LHCN-M2 (cell line): ENCODE measurements around the gene NRGN. TPM values are rescaled to one million over a fixed set of nuclear protein-coding genes. Genes with fewer than 3 reads are reported as not detected.

Experiments used
- DNase-seq: peaks from one replicate; pipeline ENCODE4 v3.0.0-alpha.2; 2012; ENCODE audit warnings: low read depth
- polyA plus RNA-seq: library from polyadenylated mRNA; unstranded; fragments of >200 nt; gene quantifications from one replicate; pipeline ENCODE4 v1.2.1, GENCODE V29; 2012; ENCODE audit warnings: missing spikeins
- total RNA-seq: library from RNA; depleted of rRNA; stranded (reverse); fragments of >200 nt; gene quantifications from 2 replicates; pipeline ENCODE4 v1.2.3, GENCODE V29; 2014; rRNA removed

NRGN gene
- 2.4 and 3.8 TPM in 2 replicates for total RNA-seq
- 7.9 TPM for polyA plus RNA-seq

DNA sequence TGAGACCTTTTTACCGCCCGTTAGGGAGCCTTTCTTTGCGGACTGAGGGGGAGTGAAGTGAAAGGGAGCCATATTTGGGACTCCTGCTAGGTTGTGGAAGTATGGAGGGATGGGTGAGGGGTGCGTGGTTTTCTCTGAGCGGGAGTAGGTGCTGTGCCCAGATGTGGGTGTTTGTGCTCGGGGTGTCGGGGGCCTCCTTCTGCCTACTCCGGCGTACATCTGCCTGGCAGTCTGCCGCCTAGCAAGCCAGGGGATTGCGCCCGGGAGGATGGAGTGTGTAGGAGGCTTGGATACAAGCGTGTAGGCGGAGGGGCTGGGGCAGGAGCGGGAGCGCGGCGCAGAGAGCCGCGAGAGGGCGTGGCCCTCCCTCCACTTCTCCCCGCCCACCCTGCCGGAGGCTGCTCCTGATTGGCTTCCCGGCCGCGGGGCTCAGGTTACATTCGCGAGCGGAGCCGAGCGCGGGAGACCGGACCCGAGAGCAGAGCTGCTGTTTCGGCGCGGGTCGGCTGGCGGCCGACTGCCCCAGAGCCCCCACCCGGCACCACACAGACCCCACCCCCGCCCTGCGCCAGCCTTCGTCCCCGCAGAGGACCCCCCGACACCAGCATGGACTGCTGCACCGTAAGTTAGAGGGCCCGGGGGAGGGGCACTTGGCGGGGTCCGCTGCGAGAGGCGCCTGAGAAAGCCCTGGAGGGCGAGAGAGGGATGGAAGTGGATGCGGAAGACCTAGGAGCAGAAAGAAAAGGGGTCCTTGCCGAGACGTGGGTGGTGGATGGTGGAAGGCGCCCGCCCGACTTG is at the start of gene NRGN:
Gene NRGN, plus strand, starts transcription at position 464 of the 798 bp plus-strand sequence. Its CDS starts 143 bp downstream, at position 607.
- DNase-seq: peak; percentile 76

DNA sequence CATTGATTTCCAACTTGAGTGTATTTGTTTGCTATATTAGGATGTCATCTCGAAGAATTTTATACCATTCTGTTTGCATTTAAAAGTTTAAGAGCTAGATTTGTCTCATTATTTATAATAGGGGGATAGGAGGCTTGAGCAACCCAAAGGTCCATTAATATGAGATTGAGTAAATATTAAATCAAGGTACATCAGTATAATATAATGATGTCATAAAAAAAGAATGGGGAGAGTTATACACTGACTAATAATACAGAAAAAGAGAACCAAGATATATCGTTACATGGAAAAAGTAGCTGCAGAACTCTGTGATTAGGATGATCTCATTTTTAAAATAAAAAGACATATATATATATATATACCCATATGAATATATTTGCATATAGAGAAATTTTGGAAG is 46.6 kb upstream of the NRGN start:
- no peak for DNase-seq

DNA sequence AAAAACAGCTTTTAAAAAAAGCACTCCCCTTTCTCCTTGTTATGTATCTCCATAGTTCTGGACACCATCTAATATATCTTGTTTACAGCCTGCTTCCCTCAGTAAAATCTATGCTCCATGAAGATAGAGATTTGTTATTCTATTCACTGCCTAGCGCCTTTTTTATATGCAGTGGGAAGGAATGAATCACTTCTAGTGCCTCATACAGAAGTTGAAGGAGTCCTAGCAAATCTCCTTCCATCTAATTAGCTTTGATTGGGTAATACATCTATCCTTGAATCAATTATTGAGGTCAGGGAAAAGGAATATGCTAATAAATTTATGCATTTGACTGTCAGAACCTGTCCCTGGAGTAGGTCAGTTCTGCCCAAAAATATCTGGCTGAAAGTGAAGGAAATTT is 40.2 kb upstream of the NRGN start:
- DNase-seq: no peak

DNA sequence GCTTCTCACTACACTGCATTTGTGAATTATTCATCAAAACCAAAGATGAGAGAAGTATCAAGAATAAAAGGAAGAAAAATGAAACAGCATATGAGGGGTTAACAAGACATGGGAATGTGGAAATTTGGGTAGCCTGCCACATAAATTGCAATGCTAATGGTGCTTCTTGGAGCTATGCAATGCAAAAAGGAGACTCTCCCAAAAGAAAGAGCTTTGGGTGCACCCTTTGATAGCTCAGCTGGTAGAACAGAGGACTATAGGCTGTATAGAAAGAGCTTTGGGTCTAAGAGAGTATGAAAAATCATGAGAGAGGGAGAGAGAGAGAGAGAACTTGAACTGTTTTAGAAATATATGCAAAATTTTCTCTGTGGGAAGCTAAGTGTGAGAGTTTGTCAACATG is 39.7 kb upstream of the NRGN start:
- DNase-seq: no peak

DNA sequence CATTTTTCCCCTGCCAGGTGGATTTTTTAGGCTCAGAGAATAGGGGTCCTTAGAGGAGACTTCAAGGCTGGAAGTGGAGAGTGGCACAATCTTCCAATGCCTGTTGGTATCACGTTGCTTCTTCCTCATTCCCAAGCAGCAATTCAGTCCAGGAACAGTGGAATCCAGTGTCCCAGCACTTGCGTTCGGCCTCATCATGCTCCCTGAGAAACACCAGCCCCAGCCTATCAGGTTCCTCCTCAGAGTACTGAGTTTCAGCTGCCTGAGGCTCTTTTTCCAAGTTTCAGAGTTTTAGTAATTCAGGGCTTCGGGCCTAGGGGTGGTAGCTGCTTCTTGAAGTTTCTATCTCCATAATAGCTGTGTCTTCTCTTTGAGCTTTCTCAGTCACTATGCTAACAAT is 31.9 kb upstream of the NRGN start:
- peak; percentile 3 for DNase-seq

DNA sequence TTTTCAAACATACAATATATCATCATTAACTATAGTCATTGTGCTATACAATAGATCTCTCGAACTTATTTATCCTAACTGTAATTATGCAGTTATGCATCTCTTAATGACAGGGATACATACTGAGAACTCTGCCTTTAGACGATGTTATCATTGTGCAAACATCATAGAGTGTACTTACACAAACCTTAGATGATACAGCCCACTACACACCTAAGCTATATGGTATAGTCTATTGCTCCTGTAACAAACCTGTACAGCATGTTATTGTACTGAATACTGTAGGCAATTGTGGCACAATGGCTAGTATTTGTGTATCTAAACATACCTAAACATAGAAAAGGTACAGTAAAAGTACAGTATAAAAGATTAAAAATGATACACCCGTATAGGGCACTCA is 27.4 kb upstream of the NRGN start:
- DNase-seq: no peak

DNA sequence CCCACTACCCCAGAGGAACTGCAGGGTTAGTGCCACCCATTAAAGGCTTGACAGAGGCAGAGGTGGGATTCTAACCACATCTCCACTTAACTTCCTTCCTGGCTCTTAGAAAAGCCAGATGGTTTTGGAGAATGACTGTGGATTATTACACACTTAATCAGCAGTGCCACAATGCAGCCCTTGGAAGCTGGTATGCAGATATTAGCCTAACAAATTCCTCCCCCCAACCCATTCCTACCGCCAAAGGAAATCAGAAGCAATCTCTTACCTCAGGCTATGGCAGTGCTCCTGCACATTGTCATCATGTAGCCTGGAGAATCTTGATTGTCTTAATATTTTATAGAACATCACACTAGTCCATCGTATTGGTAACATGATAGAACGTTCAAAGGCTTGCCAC is 23.2 kb upstream of the NRGN start:
- no peak for DNase-seq

DNA sequence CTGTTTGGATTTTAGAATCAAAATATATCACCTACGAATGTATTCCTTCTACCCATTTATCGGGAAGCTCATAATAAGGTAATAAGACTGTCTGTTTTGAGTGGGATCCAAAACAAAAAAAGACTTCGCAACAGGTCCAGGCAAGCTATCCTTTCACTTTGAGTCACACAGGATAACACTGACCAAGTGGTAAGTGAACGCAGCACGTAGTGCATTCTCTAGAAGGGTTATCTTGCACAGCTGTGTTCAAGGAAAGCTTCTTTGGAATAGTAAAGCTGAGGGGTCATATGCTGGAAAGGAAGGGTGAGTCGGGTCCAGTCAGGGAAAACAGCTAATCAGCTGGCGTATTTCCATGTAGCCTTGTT is 22.3 kb upstream of the NRGN start:
- DNase-seq: peak; percentile 19

DNA sequence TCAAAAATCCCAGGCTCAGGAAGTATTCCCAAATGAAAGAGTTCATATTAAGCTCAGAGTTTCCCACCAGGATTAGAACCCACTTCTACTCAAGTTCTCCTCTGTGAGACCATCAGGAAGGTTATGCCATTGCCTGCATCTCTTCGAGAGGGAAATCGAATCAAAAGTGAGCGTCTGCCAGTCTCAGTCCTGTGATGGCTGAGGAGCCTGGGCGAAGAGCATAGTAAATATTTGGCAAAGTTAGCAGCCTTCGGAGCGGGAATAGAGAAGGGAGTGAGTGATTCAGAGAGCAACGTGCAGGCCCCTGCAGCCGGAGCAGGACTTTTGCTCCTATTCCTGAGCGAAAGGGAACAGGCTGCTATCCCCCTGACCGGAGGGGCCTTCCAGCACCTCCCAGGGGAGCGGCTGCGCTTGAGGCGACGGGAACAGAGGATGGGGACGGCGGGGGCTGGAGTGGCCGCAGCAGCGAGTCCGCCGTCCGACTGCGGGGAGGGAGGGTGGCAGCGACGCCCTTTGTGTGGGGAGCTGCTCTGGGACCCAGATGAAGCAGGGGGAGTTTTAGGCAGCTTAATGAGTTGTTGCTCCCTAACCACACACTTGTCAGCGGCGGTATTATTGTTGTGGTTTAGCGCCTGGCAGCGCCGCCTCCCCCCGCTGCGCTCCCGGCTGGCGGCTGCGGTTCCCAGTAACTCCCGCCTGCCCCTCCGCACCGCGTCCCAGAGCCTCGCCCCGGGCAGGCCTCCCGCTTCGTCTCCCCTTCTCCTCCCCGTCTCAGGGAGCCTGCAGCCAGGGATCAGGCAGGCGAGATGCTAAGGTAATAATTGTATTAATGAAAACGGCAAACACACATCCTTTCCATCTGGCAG is 21.7 kb upstream of the NRGN start:
- peak; percentile 18 for DNase-seq

DNA sequence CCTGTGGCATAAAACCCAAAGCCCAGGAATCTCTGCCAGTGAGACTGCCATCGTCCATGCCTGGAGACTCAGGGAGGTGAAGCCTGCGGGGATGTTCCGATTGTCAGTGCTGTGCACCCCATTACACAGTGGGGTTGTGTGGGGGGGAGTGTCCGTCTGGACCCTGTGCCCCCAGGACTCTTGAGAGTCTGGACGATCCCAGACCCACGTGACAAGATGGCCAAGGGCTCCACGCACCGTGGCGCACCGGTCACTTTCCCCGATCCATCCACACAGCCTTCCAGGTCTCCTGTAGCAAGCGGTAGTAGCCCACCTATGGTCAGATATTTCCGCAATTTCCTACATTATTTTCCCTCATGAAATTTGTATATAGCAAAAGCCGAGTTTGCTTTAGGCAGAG is 20.9 kb upstream of the NRGN start:
- DNase-seq: no peak

DNA sequence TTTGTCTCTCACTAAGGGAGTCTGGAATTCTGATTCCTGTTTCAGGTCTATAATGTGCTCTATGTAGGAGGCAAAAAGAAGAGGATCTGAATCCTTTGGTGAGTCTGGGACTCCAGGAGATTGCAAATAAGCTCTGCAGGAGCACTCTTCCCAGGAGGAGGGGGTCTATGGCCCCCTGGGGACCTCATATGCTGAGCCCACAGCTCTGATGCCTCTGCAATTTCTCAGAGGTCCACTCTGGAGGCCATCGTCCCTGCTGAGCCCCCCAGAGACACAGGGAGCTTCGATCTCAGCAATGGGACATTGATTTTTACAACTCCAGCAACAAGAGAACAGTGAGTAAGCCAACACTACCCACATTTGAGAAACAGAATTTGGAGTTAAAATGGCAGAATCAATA is 20.2 kb upstream of the NRGN start:
- no peak for DNase-seq

DNA sequence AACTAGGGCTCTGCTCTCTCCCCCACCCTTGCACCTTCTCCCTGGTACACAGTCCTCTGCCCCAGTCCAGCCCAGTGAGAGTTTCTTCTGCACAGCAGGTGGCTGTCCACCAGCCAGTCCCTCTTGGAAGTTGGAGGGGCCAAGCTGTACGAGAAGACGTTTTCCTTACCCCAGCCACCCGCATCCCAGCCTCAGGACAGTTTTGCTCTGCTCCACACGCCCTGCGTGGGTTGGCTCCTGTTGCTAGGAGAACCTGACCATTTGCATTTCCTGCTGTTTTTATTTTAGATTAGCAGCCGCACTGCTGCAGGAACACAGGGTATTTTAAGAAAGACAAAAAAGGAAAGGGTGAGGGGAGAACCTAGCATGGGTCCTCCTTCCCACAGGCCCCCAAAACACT is 17.6 kb upstream of the NRGN start:
- no peak for DNase-seq

DNA sequence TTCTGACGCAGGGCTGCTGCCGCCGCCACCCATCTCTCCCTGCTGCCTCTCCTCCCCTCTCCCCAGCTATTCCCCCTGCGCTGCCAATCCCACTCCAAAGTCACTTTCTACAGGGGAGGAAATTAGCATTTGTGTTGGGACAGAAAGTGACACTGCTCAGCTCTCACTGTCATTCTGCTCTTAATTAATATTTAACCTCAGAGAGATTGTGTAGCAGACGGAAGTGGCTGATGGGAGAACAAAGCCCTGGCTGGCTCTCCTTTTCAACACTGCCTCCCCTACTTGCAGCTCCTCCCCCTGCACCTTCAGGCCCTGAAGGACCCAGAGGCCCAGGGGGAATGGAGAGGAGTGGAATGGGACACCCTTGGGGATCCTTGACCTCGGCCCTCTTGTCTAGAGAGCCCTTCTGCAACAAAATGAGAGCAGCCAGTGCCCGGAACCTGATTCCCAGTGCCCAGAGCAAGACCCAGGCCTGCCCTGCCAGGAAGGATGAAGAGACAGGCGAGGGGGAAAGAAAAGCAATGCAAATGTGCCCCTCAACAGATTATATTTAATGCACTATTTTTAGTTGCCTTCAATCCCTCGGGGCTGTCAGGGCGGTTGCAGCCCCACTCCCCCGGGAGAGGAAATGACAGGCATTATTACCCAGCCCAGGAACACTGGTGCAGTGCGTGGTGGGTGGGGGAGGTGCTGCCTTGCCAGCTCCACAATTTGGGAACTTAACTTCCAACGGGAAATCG is 14.6 kb upstream of the NRGN start:
- DNase-seq: no peak

DNA sequence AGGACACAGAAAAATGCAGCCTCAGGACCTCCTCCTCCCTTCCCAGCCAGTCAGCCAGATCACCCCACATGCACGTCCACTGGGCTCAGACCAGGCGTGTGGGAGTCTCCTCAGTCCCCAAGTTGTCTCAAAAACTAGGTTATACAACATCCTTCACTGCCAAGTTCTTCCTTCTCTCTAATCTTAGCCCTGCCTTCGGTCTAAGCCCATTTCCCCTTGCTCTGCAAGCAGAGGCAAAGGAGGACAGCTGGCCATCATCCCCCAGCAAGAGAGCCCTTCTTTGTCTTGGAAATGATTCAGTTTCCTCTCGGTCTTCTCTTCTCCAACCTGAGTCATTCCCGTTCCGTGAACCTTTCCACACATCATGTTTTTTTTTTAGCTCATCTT is 14.0 kb upstream of the NRGN start:
- peak; percentile 60 for DNase-seq

DNA sequence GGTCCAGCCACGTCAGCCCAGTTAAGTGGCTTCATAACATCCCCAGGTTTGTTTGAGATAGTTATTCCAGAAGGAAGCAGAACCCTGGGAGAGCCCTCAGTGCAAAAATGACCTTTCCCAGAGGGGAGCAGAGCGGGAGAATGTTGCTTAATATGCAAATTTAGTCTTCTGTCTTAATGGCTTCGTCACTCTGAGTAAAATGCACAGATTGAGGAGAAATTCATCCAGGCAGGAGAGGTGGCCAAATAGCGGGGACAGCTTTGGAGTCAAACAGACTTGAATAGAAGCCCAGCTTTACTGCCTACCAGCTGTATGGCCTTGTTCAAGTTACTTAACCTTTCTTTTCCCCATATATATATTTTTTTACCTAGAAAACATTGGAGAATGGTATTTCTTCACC is 12.3 kb upstream of the NRGN start:
- no peak for DNase-seq

DNA sequence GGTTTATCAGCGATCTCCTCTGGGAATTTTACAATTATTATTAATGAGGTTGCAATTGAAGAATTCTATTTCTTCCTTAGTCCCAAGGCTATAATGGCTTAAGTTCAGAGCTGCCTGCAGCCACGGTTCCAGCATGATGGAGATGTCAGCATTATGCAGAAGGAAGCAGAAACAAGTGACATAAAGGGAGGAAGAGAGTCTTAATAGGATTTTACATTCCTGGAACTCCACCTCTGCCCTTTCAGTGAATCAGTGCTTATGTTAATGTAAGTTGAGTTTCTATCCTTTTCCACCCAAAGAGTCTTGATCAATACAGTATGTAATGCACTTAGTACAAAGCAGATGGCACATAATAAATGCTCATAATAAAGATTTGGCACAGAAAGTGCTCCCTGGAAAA is 11.6 kb upstream of the NRGN start:
- DNase-seq: no peak

DNA sequence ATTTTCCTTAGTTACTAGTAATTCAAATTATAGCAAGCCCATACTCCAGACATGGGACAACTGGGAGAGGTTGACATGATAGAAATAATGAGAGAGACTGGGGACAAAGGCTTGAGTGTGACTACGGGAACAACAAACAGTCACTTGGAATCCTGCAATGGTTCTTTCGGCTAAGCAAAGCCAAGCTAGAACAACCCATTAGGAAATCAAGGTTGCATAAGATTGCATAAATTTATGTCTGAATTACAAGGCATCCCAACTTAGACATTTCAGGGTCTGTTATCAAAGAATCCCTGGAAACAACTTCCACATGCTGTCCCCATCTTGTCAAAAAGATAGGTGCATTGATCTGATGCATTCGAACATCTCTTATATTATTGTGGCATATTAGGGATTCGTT is 10.2 kb upstream of the NRGN start:
- DNase-seq: no peak

DNA sequence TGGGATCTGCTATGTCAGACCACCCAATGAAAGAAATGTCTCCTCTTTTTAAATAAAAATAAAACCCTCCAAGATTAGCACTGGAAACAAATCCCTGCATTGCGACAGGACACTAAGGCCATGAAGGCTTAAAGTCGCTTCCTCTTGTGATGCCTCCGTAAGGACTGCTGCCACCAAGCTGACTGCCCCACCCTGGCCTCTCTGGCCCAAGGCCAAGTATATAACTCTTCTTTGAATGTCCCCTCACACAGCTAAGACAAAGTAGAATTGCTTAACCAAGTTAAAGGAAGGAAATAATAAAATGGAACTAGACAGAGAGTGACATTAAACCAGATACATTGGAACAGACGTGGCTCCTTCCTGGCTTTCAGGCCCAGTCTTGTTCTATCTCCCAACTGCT is 7.5 kb upstream of the NRGN start:
- DNase-seq: no peak

DNA sequence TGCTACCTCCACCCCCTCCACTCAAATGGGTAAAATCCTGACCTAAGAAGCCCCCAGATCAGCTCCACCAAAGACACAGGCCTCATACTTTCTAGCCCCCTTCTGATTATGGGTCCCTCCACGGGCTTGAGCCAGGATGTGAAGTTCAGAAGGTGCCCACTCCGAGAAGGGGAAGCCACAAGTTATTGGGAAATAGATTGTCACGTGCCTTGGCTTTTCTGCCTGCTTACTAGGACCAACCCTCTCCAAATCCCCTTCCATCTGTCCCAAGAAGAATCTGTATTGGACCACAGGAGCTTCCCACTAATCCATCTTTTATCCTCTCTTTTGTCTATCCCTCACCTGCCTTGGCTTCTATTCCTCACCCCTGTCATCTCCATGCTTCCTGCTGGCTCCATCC is 3.0 kb upstream of the NRGN start:
- DNase-seq: no peak

DNA sequence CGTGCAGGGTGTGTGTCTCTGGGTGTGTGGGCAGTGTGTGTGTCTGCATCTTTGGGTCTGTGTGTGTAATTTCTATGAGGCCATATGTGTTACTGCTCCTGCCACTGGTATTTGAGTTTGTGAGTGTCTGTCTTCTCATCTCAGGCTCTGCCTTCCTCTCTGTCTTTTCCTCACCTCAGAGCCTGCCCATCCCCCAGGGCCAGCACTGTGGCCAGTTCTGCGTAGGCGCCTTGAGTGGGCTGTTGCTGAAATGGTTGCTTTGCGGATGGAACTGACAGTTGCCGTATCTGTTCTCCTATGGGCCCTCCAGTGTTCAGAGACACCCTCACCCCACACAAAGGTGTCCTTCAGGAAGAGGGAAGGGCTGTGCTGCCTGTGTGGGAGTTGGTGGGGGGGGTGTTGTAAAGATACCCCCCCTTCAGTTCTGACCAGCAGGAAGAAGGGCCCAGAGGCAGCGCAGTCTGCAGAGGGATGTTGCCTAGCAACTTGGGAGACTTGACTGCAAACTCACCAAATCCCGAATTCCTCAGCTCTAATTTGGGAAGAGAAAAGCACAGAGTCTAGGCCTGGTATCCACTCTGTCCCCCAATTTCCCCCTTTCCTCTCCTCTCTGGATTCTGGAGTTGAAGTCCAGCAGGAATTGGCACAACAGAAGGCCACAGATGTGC is 2.0 kb upstream of the NRGN start:
- DNase-seq: no peak

DNA sequence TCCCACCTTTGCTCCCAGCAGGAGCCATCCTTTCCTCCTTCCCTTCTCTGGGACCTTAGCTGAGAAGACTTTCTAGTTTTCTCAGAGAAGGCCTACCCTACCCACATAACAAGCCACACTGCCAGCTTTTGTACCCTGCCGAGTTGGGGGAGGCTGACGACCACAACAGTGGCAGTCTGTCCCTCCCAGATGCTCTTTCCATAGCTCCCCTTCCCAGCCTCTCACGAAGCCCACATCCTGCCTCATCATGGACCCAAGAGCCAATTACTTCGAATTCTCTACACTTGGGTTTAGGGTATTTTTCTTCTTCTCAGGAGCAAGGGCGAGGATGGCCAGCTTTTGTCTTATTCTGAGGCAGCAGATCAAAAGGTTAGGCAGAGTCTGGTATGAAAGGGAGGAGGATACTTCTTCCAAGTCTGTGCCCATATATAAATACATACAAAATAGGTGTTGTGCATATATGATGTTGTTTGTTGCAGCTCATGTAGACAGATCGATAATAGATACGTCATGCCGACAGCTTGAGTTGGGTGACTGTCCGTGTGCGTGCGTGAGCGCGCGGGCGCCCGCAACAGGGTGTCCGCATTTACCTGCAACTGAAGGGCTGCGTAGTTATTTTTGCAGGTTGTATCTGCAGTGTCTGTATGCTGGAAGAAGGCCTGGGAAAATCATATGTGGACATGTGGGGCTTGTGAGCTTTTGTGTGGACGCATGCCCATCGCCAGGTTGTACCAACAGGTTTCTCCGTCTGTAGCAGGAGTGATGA is 846 bp upstream of the NRGN start:
- DNase-seq: no peak
